ENCODE measurements around the gene TRMT2A.

TRMT2A gene

DNA sequence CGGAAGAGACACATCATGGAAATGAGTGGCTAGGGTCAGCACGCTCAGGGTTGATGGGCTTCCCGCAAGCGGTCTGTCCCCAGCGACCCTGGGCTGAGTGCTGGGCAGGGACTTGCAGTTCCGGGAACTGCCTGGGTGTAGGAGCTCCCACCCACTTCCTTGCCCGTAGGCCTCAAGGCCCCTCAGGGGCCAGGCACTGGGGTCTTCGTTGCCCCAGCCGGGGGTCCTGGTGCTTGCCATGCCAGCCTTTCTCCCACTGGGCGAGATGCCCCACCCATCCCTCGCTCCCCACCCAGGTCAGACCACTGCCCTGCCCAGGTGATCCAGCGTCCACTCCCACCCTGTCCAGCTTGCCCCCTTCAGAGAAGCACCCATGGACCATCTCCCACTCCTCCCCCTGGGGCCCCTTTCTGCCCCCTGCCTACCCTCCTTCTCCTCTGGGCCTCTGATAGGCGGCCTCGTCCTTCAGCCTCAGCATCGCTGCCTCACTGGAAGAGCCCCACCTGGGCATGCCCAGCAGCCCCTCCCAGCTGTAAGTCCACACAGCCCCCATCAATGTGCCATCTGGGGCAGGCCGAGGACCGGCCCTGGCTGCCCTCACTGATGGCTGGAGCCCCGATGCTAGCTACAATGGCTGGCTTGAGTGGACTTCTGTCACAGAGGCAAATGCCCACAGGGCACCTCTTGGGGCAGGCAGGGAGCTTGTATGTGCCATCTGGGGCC is 54.8 kb downstream of the TRMT2A start:
- DNase-seq (ENCODE audit: low spot score): no peak
